B cell (primary cell): ENCODE data around the gene TRIM24.

ENCODE experiments used
- EZH2 ChIP-seq: IDR thresholded peaks from 2 replicates; pipeline ENCODE4 v1.6.1; 2012; ENCODE audit warnings: borderline replicate concordance, low read depth, mild to moderate bottlenecking, moderate library complexity, low read length; ENCODE audit not compliant: insufficient read depth, poor library complexity, severe bottlenecking
- TF ChIP-seq, protein P1 (sequence below): fragments of 200-600 bp; IDR thresholded peaks from one replicate; pipeline ENCODE4 v1.8.0; 2022; ENCODE audit warnings: antibody characterized with exemption, mild to moderate bottlenecking

GRCh38 chr7:138602451-138602850 lies 142.4 kb downstream of the TRIM24 start:
- TF ChIP-seq, protein P1, sequence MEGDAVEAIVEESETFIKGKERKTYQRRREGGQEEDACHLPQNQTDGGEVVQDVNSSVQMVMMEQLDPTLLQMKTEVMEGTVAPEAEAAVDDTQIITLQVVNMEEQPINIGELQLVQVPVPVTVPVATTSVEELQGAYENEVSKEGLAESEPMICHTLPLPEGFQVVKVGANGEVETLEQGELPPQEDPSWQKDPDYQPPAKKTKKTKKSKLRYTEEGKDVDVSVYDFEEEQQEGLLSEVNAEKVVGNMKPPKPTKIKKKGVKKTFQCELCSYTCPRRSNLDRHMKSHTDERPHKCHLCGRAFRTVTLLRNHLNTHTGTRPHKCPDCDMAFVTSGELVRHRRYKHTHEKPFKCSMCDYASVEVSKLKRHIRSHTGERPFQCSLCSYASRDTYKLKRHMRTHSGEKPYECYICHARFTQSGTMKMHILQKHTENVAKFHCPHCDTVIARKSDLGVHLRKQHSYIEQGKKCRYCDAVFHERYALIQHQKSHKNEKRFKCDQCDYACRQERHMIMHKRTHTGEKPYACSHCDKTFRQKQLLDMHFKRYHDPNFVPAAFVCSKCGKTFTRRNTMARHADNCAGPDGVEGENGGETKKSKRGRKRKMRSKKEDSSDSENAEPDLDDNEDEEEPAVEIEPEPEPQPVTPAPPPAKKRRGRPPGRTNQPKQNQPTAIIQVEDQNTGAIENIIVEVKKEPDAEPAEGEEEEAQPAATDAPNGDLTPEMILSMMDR, result no peak
- no peak for TF ChIP-seq EZH2
